Measurements from ENCODE around the gene GLIPR1.

Gene GLIPR1

DNA sequence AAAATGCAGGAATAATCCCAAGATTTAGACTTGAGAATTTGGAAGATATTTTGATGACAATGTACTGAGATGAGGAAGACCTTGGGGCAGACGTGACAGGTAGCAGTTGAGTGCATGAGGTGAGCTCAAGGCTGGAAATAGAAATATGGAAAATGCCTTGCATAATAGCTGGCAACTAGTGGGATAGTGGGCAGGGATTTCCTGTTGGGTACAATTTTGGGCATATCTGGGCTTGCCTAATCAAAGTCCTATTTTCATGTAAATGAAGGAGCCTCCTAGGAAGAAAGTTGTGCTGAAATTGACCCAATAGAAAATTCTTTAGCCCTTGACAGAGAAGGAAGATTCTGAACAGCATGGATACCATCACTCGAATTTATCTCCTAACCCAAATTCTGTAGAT is 6.4 kb upstream of the GLIPR1 start:
- H3K36me3 Mint-ChIP-seq (ENCODE audit: low read depth): no peaks in the 10 kb centered on the region
- H3K4me3 Mint-ChIP-seq: no peak overlapping the region
- no peak overlapping the region for H3K27ac Mint-ChIP-seq

DNA sequence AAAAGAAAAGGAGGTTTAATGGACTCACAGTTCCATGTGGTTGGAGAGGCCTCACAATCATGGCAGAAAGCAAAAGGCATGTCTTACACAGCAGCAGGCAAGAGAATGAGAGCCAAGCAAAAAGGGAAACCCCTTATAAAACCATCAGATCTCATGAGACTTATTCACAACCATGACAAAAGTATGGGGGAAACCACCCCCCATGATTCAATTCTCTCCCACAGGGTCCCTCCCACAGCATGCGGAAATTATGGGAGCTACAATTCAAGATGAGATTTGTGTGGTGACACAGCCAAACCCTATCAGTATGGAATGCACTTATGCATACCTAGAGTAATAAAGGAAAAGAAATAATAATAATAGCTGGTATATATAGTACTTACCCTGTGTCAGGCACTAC is 4.5 kb upstream of the GLIPR1 start:
- H3K4me1 Mint-ChIP-seq: peaks cover 9% of the 10 kb centered on the region

More for the DNA sequence above, 6.4 kb upstream of the GLIPR1 start:
- Mint-ChIP-seq H3K4me1 (no peaks in the 10 kb centered on the region), H3K9me3 (no peaks in the 10 kb centered on the region), H3K27me3 (ENCODE audit: low read depth) (no peaks in the 10 kb centered on the region)
- TF ChIP-seq, protein P1, sequence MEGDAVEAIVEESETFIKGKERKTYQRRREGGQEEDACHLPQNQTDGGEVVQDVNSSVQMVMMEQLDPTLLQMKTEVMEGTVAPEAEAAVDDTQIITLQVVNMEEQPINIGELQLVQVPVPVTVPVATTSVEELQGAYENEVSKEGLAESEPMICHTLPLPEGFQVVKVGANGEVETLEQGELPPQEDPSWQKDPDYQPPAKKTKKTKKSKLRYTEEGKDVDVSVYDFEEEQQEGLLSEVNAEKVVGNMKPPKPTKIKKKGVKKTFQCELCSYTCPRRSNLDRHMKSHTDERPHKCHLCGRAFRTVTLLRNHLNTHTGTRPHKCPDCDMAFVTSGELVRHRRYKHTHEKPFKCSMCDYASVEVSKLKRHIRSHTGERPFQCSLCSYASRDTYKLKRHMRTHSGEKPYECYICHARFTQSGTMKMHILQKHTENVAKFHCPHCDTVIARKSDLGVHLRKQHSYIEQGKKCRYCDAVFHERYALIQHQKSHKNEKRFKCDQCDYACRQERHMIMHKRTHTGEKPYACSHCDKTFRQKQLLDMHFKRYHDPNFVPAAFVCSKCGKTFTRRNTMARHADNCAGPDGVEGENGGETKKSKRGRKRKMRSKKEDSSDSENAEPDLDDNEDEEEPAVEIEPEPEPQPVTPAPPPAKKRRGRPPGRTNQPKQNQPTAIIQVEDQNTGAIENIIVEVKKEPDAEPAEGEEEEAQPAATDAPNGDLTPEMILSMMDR (IDR thresholded peaks at IDR 0.05; ENCODE audit: unreplicated experiment in 3 of 3): no peak

DNA sequence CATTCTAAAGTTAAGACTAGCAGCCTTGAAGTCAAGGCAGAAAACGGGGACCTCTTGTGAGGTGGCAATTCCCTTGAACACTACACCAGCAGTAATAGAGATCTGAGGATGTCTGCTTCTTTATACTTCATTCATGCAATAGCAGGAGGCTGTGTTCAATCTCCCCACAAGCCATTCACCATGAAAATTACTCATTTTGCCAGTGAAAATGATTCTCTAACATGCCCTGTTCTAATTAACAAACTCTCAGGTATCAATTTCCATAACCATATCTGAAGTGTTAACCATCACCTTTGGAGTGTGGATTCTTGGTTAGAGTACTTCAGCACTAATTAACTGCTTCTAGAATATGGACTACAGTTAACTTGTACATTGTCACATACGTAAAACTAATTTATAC is 3.4 kb upstream of the GLIPR1 start:
- Mint-ChIP-seq H3K9me3 (no peaks in the 10 kb centered on the region), H3K27me3 (ENCODE audit: low read depth) (no peaks in the 10 kb centered on the region), H3K4me3 (no peak overlapping the region), H3K4me1 (peaks cover 19% of the 10 kb centered on the region), H3K27ac (no peak overlapping the region), H3K36me3 (ENCODE audit: low read depth) (no peaks in the 10 kb centered on the region)
- TF ChIP-seq, protein P1 (IDR thresholded peaks at IDR 0.05; ENCODE audit: unreplicated experiment in 3 of 3): no peak

More for the DNA sequence above, 4.5 kb upstream of the GLIPR1 start:
- Mint-ChIP-seq H3K9me3 (no peaks in the 10 kb centered on the region), H3K27me3 (ENCODE audit: low read depth) (no peaks in the 10 kb centered on the region), H3K4me3 (no peak overlapping the region), H3K27ac (no peak overlapping the region), H3K36me3 (ENCODE audit: low read depth) (no peaks in the 10 kb centered on the region)
- TF ChIP-seq, protein P1 (IDR thresholded peaks at IDR 0.05; ENCODE audit: unreplicated experiment in 3 of 3): no peak

DNA sequence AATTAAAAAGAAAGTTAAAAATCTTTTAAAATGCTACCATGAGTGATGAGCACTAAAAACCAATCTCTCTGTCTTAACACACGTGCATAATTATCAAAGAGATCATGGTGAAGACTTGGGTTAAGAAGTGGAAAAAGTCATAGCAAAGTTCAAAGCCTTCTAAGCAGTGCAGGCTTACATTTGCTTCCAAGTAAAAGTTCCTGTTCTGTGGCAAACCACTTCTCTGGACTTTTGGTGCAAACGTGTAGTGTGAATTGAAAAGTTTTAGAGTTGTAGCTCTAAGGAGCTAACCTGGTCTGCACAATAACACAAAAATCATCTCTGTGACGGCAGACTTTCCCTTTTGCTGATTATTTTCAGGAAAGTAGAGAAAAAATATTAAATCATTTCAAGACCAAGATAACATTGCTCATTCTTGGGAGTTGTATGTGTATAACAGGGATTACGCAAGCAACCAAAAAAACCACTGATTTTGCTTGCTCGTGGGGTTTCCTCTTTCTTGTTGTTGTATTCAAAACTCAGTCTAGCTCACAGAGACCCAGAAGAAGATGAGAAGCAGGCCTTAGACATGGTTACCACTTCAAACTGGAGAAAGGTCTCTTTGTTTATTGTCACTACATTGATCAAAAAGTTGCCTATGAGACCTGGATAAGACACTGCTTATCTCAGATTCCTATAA is 2.3 kb upstream of the GLIPR1 start:
- TF ChIP-seq, protein P1 (IDR thresholded peaks at IDR 0.05; ENCODE audit: unreplicated experiment in 3 of 3): no peak
- no peaks in the 10 kb centered on the region for H3K36me3 Mint-ChIP-seq (ENCODE audit: low read depth)
- H3K27ac Mint-ChIP-seq: no peak overlapping the region
- H3K27me3 Mint-ChIP-seq (ENCODE audit: low read depth): no peaks in the 10 kb centered on the region
- peaks cover 24% of the 10 kb centered on the region for H3K4me1 Mint-ChIP-seq
- no peaks in the 10 kb centered on the region for H3K9me3 Mint-ChIP-seq
- no peak overlapping the region for H3K4me3 Mint-ChIP-seq

DNA sequence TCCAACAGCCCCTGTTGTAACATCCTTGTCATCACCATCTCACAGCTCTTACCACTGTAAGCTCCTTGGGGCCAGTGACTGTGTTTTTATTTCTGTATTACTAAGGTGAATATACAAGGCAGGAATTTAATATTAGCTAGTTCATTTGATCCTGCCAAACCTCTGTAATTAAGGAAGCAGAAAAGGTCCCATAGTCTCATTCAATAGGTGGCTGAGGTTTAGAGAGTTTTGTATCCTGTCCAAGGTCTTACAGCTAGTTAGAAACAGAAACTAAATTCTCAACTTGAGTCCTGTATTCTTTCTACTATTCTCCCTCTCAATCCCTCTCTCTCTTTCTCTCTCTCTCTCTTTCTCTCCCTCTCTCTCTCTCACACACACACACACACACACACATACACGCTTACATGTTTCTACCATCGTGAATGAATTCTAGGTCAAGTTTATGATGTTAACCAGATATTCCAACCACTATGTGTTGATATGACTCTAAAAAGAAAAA is 543 bp upstream of the GLIPR1 start:
- no peaks in the 10 kb centered on the region for H3K27me3 Mint-ChIP-seq (ENCODE audit: low read depth)
- TF ChIP-seq, protein P1 (IDR thresholded peaks at IDR 0.05; ENCODE audit: unreplicated experiment in 3 of 3): no peak
- H3K27ac Mint-ChIP-seq: peak overlapping the region; percentile 2 to 93 (median 84)

More for the DNA sequence above, 543 bp upstream of the GLIPR1 start:
- Mint-ChIP-seq H3K9me3 (no peaks in the 10 kb centered on the region), H3K4me3 (peak overlapping the region in 2 of 3 experiments; percentile 62 to 86), H3K36me3 (ENCODE audit: low read depth) (no peaks in the 10 kb centered on the region), H3K4me1 (peaks cover 27% of the 10 kb centered on the region)
